GM19193 (cell line): Measurements from ENCODE around the gene INSL3.

Source experiments
- POLR2A ChIP-seq: IDR thresholded peaks from 4 replicates; pipeline ENCODE4 v1.6.1; 2011; ENCODE audit not compliant: insufficient read depth, insufficient read length; ENCODE audit errors: extremely low read depth

INSL3 gene

GRCh38 chr19:17807731-17808316 lies 13.5 kb downstream of the INSL3 start:
- no peak for TF ChIP-seq POLR2A

GRCh38 chr19:17806945-17807344 lies 14.4 kb downstream of the INSL3 start:
- no peak for TF ChIP-seq POLR2A

DNA sequence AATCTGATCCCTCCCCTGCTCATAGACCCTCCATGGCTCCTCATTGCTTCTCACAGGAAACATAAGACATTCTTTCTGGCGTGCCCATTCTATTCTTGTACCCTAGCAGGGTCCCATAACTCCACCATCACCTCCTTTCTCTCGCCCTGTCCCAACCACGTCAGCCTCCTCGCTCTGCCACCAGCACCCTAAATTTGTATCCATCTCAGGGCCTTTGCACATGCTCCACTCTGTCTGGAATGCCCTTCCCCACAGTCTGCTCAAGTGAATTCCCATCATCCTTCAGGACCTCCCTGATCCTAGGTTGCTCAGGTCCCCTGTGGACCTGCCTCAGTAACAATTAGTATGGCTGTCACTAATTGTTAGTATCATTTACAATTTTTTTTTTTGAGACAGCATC lies 15.9 kb downstream of the INSL3 start:
- no peak for TF ChIP-seq POLR2A

DNA sequence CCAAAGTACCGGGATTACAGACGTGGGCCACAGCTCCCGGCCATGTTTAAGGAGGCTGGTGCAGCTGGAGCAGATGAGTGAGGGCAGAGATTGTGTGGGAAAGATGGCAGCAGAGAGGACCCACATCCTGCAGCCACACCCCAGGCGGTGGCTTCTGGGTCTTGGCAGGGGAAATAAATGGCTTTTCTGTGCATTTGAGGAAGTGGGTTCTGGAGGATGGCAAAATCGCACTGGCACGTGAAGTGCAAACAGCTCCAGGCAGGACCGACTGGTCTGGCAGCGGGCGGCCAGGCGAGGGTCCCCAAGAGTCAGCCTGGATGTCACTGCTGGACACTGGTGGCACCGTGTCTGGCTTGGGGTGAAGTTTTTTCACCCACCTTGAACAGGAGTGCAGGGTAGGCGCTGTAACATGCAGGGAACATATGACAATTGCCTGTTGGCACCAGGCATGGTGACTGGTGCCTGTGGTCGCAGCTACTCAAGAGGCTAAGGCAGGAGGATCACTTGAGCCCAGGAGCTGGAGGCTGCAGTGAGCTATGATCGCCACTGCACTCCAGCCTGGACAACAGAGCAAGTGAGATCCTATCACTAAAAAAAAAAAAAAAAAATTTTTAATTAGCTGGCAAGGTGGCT lies 17.9 kb downstream of the INSL3 start:
- TF ChIP-seq POLR2A = no peak

DNA sequence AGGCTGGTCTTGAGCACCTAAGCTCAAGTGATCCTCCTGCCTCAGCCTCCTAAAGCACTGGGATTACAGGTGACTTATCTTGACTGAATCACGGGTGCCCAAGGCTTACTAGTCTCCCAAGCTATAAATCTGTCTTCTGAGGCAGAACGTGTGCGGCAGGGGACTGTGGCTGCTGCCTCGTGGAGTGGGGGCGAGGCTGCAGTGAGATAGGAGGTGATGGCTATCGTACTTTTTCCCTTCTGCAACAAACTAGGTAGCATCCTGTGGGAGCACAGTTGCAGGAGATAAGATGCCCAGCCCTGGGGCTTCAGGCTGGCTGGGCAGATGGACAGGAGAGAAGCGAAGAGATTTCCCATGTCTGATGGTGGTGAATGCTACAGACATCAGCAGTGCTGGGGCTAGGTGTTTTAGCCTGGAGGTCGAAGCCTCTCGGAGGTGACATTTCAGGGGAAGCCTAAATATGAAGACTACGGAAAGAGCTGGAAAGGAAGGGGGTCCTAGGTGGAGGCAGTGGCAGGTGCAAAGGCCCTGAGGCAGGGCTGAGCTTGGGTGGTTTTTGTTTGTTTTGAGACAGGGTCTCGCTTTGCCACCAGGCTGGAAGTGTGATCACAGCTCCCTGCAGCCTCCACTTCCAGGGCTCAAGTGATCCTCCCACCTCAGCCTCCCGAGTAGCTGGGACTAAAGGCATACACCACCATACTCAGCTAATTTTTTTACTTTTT lies 19.0 kb downstream of the INSL3 start:
- TF ChIP-seq POLR2A = no peak

GRCh38 chr19:17797424-17798201 lies 23.7 kb downstream of the INSL3 start:
- no peak for TF ChIP-seq POLR2A

DNA sequence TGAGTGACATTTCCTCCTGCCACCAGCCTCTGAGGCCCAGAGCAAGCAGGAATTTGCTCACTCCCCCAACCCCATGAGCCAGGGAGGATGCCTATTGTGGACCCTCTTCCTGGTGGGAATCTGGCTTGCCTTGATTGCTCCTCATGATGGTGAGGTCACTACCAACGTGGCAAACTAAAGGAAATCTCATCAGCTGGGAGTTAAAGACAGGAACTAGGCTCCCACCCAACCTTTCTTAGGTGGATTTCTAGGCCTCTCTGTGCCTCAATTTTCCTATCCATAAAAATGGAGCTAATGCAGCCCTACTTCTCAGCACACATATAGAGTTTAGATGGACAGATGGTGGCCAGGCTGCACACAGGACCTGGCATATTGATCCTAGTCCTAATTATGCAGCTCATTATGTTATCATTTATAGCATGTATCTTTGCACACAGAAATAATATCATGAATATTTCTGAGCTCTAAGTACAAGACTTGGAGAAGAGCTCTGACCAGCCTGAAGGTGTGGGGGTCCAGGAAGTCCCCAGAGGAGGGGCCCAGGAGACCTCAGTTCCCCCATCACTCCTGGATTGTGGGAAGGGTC lies 24.4 kb downstream of the INSL3 start:
- no peak for TF ChIP-seq POLR2A

DNA sequence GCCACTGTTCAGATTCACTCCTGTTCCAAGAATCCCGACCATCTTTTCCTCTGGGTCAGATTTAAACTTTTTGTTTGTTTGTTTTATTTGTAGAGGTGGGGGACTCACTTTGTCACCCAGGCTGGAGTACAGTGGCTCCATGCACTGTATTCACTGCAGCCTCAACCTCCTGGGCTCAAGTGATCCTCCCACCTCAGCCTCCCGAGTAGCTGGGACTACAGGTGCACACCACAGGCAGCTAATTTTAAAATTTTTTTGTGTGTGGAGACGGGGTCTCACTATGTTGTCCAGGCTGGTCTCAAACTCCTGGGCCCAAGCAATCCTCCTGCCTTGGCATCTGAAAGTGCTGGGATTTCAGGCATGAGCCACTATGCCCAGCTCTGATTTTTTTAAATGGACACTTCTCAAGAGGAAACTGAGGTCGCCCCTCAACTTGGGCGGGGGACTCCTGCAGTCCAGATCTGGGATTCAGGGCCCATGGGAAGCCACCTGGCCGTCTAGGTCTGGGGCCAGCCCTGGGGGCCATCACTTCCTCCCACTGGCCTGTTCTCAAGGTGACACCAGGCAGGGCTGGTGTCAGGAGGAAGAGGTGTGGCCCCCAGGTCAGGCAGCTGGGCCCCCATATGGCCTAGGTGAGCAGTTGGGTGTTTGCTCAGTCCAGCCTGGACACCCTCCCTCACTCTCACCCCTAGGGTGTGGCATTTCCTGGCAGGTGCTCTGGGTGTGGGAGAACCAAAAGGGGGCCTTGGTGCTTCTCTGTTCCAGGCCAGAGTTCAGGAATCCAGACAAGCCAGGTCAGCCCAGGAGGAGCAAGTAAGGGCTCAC lies 25.1 kb downstream of the INSL3 start:
- TF ChIP-seq POLR2A = no peak

GRCh38 chr19:17795495-17795856 lies 25.8 kb downstream of the INSL3 start:
- no peak for TF ChIP-seq POLR2A

GRCh38 chr19:17794731-17795494 lies 26.4 kb downstream of the INSL3 start, which contains the start of gene B3GNT3:
B3GNT3 (plus strand) TSS chr19:17795138; CDS start chr19:17807808, 12,670 bp downstream.
- TF ChIP-seq POLR2A = no peak

DNA sequence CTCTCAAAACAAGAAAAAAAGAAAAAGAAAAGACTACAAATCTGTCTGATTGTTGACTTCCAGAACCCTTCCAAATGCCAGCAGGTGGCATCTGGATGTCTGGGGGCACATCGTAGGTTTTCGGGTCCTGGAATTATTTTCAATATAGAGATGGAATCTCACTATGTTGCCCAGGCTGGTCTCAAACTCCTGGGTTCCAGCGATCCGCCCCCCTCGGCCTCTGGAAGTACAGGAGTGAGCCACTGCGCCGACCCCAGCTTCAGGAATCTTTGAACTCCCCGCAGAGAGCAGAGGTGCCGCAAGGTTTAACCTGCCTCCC lies 26.9 kb downstream of the INSL3 start:
- TF ChIP-seq POLR2A = no peak

DNA sequence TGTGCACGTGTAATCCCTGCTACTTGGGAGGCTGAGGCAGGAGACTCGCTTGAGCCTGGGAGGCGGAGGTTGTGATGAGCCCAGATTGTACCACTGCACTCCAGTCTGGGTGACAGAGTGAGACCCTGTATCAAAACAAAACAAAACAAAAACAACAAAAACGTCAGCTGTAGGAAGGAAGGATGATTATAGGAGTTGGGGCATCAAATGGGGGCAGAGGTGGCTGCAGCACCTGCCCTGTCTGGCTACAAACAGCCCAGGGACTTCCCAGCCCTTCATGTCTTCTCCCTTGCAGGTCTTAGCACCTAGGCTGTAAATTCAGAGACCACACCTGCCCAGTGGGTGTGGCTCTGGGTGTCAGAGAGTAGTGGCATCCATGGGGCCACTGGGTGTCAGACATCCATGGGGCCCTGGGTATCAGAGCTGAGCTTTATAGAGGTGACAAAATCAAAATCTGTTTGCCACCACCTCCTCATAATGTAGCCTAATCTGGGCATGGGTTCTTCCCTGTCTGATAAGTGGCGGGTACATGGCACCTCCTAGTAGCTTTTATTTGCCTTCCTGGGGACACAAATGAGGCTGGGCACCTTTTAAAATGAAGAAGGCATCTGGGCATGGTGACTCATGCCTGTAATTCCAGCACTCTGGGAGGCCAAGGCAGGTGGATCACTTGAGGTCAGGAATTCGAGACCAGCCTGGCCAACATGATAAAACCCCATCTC lies 31.1 kb downstream of the INSL3 start:
- TF ChIP-seq POLR2A = no peak

DNA sequence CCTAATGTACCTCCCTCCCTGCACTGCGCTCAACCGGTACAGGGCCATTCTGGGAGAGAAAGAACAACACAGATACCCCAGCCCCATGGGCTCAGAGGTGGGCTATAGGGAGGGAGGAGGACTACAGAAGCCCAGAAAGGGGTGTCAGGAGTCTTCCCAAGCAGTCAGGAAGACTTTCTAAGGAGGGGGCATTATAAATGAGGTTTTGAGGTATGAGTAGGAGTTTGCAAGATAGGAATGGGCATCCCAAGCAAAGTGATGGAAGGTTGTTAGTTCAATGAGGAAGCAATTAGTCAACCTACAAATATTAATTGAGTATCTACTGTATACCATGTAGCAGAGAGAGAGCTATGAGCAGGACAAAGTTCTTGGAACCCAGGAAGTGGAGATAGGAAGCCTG lies 32.7 kb downstream of the INSL3 start:
- TF ChIP-seq POLR2A = no peak
